Activated CD4-positive, alpha-beta T cell treated with anti-CD3 and anti-CD28 coated beads, Interleukin-2, amount 50 U/mL, for 1 hour (primary cell): ENCODE results near the gene ITGB2.
A peak's percentile ranks its signal among the peaks of the same experiment; 100 is the strongest.

Source experiments
- DNase-seq: peaks from one replicate; pipeline ENCODE4 v3.0.0-alpha.2; 2020

Gene ITGB2

DNA sequence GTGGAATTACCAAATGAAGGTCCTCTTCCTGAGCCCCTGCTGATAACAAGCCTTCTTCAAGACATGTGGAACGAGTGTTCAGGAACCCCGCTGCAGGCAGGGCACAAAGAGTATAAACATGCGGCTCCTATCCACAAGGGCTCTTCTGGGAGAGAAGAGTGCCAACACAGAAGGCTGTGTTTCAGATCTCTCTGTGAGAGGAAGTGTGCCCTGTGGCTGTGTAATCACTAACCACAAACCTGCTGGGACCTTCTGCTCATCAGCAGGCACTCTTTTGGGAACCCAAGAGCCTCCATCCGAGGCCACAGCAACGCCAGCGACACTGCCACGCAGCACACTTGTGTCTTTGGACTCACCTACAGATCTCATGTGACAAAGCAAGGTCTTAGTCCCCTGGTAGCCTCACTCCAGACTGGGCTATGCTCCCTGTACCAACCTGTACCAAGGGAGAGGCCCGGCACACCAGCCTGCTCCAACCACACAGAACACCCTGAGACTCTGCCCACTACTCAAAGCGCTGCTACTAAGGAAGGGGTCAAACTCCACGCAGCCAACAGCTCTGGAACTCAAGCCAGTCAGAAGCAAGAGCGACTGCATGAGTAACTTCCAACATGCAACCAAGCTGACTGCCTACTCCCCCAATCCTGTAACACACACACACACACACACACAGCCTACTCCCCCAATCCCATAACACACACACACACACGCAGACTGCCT is 55.0 kb downstream of the ITGB2 start:
- DNase-seq, result peak; percentile 19

DNA sequence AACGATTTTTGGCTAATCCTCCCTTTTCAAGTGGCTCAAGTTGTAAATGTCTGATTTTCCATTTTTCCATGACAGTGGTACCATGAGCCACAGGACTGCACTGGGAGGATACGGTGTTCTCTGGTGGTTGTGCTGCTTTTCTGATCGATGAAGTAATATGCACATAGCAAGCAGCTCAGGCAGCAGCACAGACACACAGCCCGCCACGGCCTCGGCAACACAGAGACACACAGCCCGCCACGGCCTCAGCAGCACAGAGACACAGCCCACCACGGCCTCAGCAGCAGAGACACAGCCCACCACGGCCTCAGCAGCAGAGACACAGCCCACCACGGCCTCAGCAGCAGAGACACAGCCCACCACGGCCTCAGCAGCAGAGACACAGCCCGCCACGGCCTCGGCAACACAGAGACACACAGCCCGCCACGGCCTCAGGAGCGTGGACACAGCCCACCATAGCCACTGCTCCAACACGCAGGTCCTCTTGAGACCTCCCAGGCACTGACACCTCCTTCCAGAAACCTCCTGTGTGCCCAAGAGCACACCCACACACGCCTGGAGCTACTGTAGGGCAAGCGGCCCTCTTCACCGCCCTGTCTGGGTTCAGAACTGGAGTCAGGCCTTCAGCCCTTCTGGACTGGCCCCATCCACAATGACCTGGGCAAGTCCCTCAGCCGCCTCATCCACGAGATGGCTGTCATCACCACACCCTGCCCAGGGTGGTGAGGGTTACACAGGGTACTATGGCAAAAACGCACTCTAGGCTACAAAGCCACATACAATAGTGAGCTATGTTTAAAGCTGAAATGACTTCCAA is 57.6 kb downstream of the ITGB2 start:
- DNase-seq, result no peak

DNA sequence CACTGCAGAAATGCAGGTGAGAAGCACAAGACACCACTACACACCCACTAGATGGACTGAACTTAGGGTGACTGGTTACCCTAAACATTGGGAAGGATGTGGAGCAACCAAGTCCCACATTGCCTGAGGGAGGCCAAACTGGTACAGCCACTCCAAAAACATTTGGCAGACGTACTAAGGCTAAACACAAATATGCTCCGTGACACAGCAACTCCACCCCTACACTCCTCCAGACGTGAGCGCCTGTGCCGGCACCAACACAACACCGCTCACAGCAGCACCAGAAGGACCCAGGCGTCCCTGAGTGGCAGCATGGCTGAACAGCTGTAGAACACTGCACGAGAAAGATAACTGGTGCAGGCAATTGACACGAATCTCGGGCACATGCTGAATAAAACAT is 61.9 kb downstream of the ITGB2 start:
- DNase-seq, result no peak

DNA sequence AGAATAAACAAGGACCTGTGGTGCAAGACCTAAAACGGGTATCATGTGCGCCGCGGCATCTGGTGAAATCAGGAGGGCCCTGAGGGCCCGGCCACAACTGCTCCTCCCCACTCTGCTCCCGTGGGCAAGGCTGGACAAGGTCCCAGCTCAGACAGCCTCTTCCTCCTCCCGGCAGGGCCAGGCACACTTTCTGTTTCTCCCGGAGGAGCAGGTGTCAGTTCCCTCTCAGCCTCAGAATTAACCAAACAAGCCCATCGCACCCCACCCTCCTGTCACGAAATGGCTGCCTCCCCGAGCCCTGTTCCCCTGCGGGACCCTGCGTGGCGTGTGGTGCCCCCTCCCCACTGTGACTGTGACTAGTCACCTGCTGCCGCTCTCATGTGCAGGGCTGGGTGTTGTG is 62.4 kb downstream of the ITGB2 start:
- DNase-seq, result no peak

DNA sequence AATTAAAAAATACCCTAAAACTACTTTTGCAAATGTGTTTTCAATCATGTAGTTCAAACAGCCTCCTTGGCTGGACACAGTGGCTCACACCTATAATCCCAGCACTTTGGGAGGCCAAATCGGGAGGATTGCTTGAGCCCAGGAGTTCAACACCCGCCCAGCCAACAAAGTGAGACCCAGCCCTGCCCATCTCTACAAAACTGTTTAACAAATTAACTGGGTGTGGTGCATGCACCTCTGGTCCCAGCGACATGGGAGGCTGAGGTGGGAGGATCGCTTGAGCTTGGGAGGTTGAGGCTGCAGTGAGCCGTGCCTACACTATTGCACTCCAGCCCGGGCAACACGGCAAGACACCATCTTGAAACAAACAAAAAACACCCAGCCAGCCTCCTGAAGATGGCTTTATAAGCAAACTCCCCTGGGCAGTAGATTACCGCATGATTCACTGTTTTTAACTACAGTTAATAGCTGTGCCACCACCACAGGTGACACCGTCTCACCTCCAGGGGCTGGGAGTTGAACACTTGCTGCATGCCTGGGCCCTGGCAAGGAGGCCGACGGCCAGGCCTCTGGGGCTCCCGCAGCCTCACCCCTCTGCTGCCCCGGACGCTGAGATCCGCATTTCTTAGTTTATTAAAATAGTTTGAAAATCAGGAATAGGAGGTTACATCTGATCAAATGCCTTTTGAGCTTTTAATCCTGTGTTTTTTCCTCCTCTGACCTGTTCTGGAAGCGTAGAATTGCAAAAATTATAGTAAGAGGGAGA is 63.4 kb downstream of the ITGB2 start:
- DNase-seq, result no peak

DNA sequence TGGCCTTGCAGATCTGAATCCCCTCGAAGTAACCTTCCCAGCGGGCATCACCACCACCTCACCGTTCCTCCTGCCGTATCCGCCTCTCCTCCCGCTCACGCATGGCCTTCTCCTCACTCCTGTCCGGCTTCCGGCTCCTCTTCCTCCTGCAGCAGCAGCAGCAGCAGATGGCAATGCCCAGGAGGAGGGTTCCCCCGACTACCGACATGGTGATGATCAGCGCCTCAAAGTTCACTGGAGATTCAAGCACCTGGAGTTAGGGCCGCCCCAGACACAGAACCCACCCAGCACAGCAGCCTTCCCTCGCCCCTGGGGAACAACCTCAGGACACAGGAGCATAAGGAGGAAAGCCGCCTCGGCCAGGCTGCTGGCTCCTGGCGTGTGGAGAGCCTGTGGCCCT is 64.6 kb downstream of the ITGB2 start:
- DNase-seq, result no peak

DNA sequence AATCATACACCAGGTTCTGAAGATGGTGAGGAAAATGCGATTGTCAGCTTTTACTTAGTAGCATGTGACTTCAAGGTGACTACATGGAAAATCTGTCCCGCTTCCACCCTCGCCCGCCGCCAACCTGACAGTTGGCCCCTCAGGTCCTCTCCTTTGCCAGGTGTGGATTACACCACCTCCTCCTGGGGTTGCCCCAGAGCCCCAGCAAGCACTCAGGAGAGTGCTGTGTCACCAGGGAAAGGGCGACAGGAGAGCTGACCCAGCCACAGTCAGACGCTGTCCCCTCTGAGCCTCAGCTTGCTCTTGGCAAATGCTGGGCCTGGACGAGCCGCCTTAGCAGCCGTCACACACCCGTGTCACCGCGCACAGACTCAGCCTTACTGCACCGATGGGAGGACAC is 65.1 kb downstream of the ITGB2 start:
- no peak for DNase-seq

DNA sequence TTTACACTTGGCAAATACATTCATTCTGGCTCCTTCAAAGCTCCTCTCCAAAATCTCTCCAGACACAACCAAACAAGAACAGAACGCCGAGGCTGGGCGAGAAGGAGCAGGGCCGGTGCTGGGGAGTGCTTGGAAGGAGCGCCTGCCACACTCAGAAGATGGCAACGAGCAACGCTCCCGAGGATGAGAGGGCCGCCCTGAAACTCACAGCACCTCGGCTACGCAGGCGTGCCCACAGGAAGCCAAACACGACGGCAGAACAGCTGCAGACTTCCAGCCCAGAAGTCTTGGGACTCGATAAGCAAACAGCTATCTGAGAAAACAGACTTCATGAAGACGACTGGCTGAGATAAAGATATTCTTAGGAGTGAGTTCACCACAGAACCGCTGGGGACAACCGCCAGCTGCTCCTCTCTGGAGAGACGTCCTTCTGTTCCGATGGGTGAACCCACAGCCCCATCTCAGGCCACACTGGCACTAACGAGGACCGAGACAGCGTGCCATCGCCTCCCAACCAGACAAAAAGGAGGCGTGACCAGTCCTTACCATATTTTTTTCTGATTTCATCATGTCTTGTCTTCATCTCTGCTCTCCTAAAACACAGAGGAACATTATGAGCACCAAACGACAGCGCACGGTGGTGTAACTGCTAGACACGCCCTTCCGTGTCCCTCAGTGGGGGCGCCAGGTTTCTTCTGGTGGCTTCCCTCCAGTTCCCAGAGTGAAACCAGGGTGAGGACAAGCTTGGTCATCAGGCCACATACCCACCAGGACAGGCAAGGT is 65.8 kb downstream of the ITGB2 start:
- DNase-seq, result no peak

DNA sequence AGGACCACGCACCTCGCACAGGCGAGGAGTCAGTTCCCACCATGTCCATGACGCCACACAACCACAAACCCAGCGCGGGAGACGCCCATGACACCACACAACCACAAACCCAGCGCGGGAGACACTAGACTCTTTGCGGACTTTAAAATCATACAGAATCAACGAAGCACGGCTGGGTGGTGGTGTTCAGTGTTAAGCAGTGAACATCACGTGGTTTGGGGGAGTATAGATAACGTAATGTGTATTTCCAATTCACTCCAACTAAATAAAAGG is 66.4 kb downstream of the ITGB2 start:
- DNase-seq, result no peak

DNA sequence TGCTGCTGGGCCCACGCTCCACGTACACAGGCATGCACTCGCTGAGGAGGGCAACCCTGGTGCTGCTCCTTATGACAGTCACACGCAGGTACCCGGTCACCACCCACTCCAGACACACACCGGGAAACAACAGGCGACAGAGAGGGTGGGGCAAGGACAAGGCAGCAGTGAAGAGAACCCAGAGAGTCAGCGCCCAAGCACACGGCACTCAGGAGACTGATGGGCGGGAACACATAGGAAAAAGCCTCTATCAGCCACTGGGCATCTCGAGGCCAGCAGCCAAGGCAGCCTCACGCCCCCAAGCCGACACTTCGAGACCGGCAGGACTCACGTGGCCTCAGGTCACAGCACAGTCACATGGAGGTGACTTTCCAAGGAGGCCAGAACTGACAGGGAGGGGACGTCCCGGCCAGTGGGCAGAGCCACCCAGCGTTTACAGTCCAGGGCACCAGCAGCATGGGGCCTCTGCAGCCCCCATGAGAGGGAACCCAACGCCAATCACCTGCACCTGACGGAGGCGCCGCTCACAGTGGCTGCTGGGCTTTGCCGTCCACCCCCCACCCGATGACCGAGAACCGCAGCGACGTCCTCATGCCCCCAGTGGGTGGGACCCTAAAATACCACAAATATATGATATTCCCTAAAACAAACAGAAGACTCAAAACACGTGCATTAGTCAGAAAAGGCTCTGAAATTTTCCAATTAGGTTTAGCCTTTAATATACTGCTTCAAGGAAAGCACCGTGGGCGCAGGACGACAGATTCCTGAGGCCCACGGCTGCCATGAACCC is 66.9 kb downstream of the ITGB2 start:
- DNase-seq, result no peak

DNA sequence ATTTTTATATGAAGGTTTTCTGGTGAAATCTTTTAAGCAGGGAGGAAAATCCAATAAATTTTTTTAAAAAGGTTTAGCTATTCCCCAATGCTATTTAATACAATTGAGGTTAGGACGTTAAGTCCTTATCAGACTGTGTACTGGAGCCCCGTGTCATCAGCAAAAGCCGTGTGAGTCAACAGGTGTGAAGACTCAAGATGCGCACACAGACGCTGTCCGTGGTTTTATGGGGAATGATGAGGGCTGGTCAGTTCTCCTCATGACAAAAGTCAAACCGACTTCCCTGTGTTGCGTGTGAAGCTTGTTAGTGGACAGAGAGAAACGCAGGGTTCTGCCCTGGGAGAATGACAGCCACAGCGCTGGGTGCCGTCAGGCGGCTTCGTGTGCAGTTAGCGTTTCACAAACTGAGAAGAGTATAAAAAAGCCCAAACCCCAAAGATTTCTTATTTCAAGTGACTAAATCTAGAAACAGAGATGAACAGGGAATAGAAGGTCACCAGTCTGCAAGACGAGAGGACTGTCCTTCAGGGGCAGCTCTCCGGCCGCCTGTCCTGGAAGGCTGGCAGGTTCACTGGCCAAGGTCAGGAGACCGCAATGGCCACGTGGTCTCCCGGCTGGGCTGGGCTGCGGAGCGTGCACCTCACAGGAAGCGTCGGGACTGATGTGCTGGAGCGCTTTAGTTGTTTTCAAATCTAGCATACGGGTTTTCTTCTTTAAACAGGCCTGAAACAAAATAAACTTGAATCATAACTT is 69.6 kb downstream of the ITGB2 start:
- no peak for DNase-seq

DNA sequence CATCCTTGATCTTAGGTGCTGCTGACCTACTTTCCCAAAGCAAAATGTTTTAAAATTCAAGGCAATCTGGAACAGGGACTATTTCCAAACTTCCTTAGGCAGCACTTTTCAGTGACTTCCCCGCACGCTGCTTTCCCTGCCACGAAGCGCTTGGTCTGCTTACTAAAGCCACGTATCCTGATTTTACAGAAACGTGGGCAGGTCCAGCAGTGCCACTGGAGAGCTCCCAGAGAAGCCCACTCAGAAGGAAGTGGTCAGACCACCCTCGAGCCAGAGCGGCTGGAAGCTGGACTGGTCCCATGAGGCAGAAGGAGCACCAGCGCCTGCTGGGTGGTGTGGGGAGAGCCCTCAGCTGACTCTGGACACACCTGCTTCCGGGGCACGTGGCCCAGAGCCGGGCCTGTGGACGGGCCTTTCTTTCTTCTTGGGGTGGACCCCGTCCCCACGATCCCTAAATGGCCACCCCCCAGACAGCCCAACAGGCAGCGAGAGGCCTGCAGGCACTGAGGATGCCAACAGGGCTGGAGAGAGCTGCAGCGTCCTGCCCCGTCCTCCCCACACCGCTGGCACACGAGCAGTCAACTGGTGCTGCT is 70.4 kb downstream of the ITGB2 start:
- DNase-seq, result no peak

DNA sequence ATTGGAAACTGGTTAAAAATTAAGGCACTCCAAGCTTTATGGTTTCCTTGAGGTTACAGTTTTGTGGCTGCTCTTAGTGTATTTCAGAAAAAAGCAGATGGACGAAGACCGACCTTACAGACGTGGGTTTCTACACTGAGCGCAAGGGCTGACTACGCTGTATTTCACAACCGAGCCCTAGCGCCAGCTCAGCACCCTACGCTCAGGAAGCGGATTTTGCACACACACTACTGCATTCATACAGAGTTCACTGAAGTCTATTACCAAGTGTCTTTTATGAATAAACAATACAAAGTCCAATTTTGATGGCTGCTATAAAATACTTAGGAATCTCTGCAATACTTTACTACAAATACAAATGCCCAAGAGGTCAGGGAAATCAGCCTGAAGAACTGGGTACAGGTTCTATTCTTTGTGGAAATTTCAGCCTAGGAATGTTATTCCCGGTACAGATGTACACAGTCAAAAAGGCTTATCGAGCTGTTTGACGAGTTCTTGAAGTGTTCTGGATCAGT is 71.0 kb downstream of the ITGB2 start:
- no peak for DNase-seq

DNA sequence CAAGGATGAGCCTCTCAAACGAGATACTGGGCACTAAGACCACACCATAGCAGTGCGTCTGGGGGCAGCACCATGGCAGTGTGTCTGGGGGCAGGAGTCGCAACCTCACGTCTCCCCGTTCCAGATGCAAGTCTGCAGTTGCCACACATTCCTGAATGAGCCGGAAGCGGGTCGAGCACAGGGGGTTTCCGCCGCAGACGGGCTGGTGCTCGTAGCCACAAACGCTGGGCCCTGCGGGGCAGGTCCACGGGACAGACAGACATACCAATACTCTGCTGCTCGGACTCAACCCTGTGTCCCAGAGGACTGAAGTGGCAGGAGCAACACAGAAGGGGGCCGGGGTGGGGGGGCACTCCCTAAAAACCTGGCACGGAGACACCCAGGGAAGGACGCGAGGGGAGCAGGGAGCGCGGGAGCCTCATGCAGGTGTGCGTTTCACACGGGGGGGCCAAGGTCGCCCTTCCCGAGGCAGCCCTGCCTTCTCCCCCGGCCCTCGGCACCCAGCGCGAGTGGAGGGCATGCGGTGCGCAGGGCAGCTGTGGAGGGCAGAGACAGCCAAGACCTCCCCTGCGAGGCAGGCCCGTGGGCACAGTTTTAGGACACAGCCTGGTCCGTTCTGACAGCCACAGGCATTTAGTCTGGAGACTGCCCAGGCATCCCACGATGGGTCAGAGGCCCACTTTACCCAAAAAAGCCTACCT is 71.7 kb downstream of the ITGB2 start:
- no peak for DNase-seq

DNA sequence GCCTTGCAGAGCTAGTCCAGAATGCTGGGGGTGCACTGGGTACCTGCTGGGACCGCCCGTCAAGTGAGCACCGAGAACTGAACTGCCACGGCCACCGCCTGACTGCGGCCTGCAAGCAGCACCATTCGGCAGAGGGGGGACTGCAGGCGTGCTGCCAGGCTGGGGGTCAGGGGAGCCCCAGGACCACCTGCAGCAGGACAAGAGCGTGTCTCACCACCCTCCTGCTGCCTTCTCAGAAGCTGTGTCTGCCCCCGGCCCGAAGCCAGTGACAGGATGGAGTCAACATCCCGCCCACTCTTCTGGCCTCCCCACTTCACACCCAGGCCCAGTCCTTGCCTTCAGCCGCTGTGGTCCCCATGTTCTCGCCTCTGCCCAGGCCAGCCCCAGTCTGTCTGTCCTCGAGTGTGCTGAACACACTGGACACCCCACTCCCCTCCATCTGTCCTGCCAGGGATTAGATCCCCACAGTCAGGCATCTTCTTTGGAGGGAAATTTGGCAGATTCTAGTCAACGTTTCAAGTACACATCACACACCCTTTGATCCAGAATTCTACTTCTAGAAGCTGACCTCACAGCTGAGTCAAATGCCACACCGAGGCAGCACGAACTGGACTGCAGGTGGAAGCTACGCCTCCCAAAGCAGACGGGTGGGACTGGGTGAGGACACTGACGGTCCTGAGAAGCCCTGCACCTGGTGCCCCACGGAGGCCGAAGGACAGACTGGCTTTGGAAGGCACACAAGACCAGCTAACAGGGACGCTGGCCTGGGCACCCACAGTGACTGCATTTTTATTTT is 73.2 kb downstream of the ITGB2 start:
- no peak for DNase-seq

DNA sequence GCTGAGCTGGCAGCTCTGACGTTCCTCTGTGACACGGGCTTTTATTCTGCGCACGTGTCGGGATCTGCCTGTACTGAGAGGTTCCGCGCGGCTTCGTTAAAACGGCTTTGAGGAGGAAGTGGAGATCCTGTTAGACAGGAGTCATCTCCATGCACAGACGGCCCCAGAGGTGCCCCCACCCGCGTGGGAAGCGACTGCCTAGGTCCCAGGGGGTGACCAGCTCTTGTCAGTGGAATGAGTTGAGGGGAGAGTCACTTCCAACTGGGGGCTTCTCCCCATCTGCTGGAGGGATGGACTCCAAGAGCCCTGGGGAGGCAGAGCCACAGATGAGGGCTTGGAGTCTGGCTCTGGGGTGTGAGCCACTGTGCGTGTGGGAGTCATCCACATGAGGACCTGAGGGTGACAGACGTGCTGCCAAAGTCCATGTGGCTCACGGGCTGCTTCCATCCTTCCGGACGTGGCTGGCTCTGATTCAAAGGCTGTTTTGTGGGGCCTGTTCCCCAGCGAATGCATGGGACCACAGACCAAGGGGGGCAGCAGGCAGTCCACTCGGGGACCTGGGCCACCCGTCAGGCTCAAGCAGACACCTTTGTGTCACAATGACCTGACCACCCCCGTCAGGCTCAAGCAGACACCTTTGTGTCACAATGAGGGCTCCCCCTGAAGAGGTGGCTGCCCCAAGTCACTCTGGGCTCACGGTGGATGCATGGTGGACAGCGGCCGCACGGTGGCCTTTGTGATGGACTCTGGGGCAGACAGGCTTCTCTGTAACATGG is 74.0 kb downstream of the ITGB2 start:
- peak; percentile 41 for DNase-seq

DNA sequence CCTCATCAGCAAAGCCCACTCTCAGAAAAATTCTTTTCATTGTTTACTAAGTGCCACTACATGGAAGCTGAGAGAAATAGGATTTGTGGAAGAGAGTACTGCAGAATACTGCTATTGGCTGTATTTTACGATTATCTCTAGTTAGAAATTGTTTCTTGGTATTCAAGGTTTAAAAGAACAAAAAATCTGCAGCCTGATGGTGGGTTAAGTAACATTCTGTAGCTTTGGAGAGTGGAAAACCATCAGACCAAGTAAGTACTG is 74.5 kb downstream of the ITGB2 start:
- no peak for DNase-seq

DNA sequence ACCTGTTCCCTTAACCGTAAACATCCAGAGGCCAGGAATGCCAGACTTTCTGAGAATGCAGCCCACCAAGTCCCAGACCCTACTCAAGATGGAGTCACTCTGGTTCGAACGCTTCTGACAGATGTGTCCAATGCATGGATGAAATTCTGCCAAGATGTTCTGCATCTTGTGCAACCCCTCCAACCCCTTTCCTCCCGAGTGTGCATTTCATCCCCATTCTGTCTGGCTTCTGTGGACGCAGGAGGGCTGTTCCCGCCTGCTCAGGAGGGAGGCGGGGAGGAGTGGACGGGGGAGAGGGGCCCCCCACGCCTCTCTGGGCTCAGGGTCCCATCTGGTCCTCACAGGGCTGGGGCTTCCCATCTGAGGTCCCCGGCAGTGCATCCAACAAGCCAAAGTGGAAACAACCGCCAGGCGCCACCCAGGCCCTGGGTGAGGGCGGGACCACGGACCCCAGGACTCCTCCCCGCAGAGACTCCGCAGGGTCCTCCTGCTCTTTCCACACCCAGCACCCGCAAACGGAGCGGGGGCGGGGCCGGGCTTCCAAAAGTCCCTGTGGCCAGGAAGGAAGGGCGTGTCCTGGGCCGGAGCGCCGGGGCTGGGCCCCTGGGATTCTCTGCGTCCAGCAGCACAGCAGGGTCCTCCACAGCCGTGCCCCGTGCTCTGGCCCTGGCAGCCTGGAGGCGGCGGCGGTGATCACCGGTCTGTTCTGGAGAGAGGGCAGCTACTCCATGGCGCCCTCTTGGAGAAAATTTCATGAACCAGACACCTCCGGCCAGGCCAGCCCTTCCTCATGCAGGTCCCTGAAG is 75.1 kb downstream of the ITGB2 start:
- peak; percentile 41 for DNase-seq
